Iris pigment epithelial cell (primary cell): Measurements from ENCODE around the gene CTBP2.
"Not testable (repeated sequence)": the region's sequence is repeated elsewhere in the genome, so short reads cannot be mapped to it uniquely, and the experiment has no call there.

Experiments used
- DNase-seq: peaks from one replicate; pipeline ENCODE4 v3.0.0-alpha.2; 2011; ENCODE audit warnings: low read depth

The CTBP2 gene

GRCh38 chr10:125158601-125159485 is 1.5 kb downstream of the CTBP2 start:
- peak; percentile 47 for DNase-seq

GRCh38 chr10:125158275-125158600 is 2.1 kb downstream of the CTBP2 start:
- no peak for DNase-seq

- no peak for DNase-seq
These were observed 2.9 kb downstream of the CTBP2 start for GRCh38 chr10:125157505-125157904.

GRCh38 chr10:125156739-125157480 is 3.5 kb downstream of the CTBP2 start:
- DNase-seq, result no peak

GRCh38 chr10:125156196-125156595 is 4.2 kb downstream of the CTBP2 start:
- no peak for DNase-seq

GRCh38 chr10:125155101-125155500 is 5.3 kb downstream of the CTBP2 start:
- DNase-seq, result peak; percentile 26

- DNase-seq, result peak; percentile 34
These were observed 5.8 kb downstream of the CTBP2 start for GRCh38 chr10:125154529-125154928.

GRCh38 chr10:125153703-125154490 is 6.5 kb downstream of the CTBP2 start:
- DNase-seq, result peak; percentile 40

- no peak for DNase-seq
These were observed 7.7 kb downstream of the CTBP2 start for GRCh38 chr10:125152450-125153368.

- no peak for DNase-seq
These were observed 8.6 kb downstream of the CTBP2 start for GRCh38 chr10:125151553-125152449.

- DNase-seq, result no peak
These were observed 9.2 kb downstream of the CTBP2 start for GRCh38 chr10:125151170-125151552.

- DNase-seq, result not testable (repeated sequence)
These were observed 9.8 kb downstream of the CTBP2 start for GRCh38 chr10:125150376-125151083.

GRCh38 chr10:125149680-125150047 is 10.7 kb downstream of the CTBP2 start:
- DNase-seq, result no peak

- DNase-seq, result peak; percentile 86
These were observed 11.2 kb downstream of the CTBP2 start for GRCh38 chr10:125149036-125149679.

- DNase-seq, result peak; percentile 55
These were observed 11.8 kb downstream of the CTBP2 start for GRCh38 chr10:125148528-125148927.

GRCh38 chr10:125147971-125148439 is 12.4 kb downstream of the CTBP2 start:
- peak; percentile 67 for DNase-seq

- peak; percentile 58 for DNase-seq
These were observed 13.4 kb downstream of the CTBP2 start for GRCh38 chr10:125146791-125147579.

GRCh38 chr10:125145636-125146035 is 14.7 kb downstream of the CTBP2 start:
- DNase-seq, result no peak
